GM19372 (cell line): ENCODE results near the gene LRP1.

ENCODE experiments used
- ATAC-seq: cut with Tn5 transposase; IDR thresholded peaks from one replicate; pipeline ENCODE4 v1.9.1; 2021; ENCODE audit warnings: mild to moderate bottlenecking, low read depth, moderate library complexity; ENCODE audit not compliant: unreplicated experiment

Gene LRP1

DNA sequence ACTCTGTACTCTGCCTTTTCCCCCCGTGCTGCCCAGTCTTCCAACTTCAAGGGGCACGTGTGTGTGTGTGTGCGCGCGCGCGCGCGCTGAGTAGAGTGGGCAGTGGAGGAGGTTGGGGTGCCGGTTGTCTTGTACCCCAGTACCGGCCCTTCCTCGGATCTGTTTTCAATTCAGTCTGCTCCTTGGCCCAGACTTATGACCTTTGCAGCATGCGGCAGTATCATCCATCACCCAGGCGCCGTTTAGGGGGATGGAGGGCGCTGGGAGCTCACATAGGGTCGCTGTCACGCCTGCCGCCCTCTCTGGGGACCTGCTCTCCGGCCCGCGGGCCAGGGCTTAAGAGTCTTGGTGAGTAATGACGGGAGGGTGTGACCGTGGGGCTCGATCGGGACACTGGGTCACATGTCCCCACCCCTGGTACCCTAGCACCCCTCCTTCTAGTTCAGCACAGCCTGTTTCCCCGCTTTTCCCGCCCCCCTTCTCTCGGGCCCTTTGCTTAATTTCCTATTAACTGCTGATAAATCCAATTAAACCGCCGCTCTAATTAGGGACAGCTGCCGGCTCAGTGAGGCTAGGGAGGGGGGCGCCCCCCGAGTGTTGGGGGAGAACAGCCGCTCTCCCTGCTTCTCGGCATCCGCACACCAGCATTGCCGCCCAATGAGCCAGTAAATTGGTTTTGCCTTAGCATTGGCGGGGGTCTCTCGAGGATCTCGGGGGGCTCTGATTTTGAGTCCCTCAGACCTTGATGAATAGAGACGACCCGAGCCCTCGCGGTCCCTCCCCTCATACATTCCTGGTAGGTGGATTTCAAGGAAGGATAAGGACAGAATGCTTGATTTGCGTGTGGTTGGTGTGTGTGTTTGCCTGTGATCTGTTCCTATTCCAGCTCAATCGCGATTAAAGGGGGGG, 113.4 kb downstream of the LRP1 start:
- no peak for ATAC-seq

DNA sequence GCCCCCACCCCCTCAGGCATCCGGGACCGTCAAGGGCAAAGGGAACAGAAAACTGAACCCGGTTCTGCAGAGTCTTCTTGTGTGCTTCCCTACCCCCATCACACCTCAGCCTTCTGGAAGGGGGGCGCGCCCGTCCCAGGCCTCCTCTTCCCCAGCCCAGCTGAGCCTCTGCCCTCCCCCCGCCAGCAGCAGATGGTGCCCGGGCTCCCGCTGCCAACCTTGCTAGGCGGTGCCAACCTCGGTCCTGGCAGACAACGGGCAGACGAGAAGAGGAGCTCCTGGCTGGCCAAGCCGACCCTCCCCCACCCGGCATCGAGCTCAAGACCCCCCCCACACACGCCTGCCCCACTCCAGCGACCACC, 114.0 kb downstream of the LRP1 start:
- ATAC-seq: no peak

GRCh38 chr12:57242691-57243454, 114.6 kb downstream of the LRP1 start:
- peak; percentile 33 for ATAC-seq

GRCh38 chr12:57243521-57244311, 115.4 kb downstream of the LRP1 start:
- no peak for ATAC-seq

- ATAC-seq: no peak
Observed at GRCh38 chr12:57244312-57244696, 116.0 kb downstream of the LRP1 start.

DNA sequence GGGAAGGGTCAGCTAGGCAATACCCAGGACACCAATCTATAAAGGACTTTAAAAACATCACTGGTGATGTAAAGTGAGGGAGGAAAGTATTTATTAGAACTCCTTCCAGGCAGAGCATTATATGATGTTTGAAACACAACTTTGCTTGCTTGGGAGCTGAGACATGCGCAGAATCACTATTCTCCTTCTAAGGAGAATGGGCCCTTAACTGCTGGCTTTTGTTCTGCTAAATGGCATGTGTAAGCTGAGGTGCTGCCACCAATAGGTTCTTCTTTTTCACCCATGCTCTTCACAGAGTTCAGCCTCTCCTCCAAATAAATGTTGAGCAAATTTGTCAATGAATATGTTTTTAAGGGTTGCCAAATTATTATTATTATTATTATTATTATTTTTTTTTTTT, 118.8 kb downstream of the LRP1 start:
- no peak for ATAC-seq

DNA sequence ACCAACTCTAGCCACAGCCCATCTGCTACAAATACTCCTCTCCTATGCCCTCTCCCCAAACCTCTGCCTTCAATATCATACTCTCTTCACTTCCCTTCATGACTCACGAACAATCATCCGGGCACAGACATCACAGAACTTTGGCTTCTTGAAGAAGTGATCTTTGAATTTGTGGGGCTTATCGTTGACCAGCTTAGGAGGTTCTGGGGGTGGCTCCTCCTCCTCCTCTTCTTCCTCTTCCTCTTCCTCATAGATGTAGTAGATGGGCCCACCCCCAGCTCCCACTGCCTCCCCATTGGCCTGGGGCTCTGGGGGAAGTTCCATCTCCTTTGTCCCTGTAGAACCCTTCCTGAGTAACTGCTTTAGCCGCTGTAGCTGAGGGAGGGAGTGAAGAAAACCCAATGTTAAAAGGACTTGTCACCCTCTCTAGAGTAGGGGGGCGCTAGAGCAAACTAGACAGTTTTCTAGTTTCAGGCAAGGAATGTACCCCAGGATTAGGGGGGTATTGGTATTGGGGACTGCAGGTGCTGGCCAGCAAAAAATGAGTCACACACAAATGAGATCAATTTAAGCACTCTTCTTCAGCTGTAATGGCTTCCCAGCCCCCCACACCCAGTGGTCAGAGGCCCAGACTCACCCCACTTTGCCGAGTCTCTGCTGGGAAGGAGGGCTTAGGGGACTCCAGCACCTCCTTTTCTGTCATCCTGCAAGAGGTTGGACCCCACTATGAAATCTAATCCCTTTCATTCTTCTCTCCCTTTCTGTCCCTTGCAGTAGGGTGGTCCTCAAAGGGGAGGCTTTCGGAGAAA, 120.9 kb downstream of the LRP1 start:
- no peak for ATAC-seq

GRCh38 chr12:57250541-57250940, 122.3 kb downstream of the LRP1 start:
- ATAC-seq: no peak

- ATAC-seq: no peak
Observed at GRCh38 chr12:57250956-57251355, 122.7 kb downstream of the LRP1 start, which contains the start of gene STAC3. STAC3 (minus strand) TSS chr12:57251187; CDS start chr12:57249636, 1,551 bp downstream.

- no peak for ATAC-seq
Observed at GRCh38 chr12:57254506-57255280, 126.4 kb downstream of the LRP1 start.

- no peak for ATAC-seq
Observed at GRCh38 chr12:57255916-57256315, 127.6 kb downstream of the LRP1 start.

- ATAC-seq: no peak
Observed at GRCh38 chr12:57258977-57259970, 131.0 kb downstream of the LRP1 start.

GRCh38 chr12:57260366-57260765, 132.1 kb downstream of the LRP1 start:
- ATAC-seq: no peak

GRCh38 chr12:57261428-57261865, 133.2 kb downstream of the LRP1 start:
- no peak for ATAC-seq

GRCh38 chr12:57262126-57262822, 134.0 kb downstream of the LRP1 start:
- no peak for ATAC-seq
